A673 (cell line): ENCODE results near the gene CALN1. TPM values are rescaled to one million over a fixed set of nuclear protein-coding genes. Genes with fewer than 3 reads are reported as not detected.

Experiments used
- BruUV-seq: library from RNA; stranded (reverse); fragments of 400-500 nt; replicated peaks from 2 replicates; lab custom pipeline; 2021; lab: Mats Ljungman, UMichigan
- CTCF ChIA-PET: fragments of 300-600 bp; sonication (Branson Sonifier 250); formaldehyde crosslinking; loops from one replicate; lab custom pipeline; 2022; ENCODE audit warnings: antibody characterized with exemption; lab: Charles Lee
- POLR2A ChIA-PET: fragments of 300-600 bp; sonication (Branson Sonifier 250); formaldehyde crosslinking; loops from one replicate; lab custom pipeline; 2022; ENCODE audit warnings: antibody characterized with exemption; ENCODE audit not compliant: low non-redundant PET; lab: Charles Lee
- DNase-seq: peaks from one replicate; pipeline ENCODE4 v3.0.0-alpha.2; 2015; ENCODE audit warnings: low spot score
- H3K27ac ChIP-seq: fragments of 200-600 bp; sonication (generic); 2 replicates; pipeline ENCODE4 v1.5.1; 2016; ENCODE audit warnings: mixed run types, low read depth, mild to moderate bottlenecking, mixed read lengths, antibody characterized with exemption, low read length; ENCODE audit not compliant: poor library complexity, severe bottlenecking
- H3K27me3 ChIP-seq: fragments of 200-600 bp; sonication (generic); replicated peaks from 2 replicates; pipeline ENCODE4 v1.6.1; 2017; ENCODE audit warnings: mixed run types, low read depth, mild to moderate bottlenecking, mixed read lengths, antibody characterized with exemption, low read length; ENCODE audit not compliant: insufficient read depth, poor library complexity
- H3K36me3 ChIP-seq: fragments of 200-600 bp; sonication (generic); 2 replicates; pipeline ENCODE4 v1.6.1; 2016; ENCODE audit warnings: mixed run types, mild to moderate bottlenecking, mixed read lengths, antibody characterized with exemption, low read length; ENCODE audit not compliant: insufficient read depth, poor library complexity, severe bottlenecking
- H3K4me1 ChIP-seq: fragments of 200-600 bp; sonication (generic); 2 replicates; pipeline ENCODE4 v1.6.1; 2017; ENCODE audit warnings: mixed run types, mild to moderate bottlenecking, mixed read lengths, antibody characterized with exemption, low read length; ENCODE audit not compliant: insufficient read depth, poor library complexity, severe bottlenecking
- H3K4me3 ChIP-seq: fragments of 200-600 bp; sonication (generic); 2 replicates; pipeline ENCODE4 v1.5.1; 2016; ENCODE audit warnings: low read depth, mixed run types, mild to moderate bottlenecking, mixed read lengths, low read length; ENCODE audit not compliant: poor library complexity, severe bottlenecking
- H3K9me3 ChIP-seq: fragments of 200-600 bp; sonication (generic); 2 replicates; pipeline ENCODE4 v1.6.1; 2016; ENCODE audit warnings: mixed run types, low read depth, mild to moderate bottlenecking, mixed read lengths, antibody characterized with exemption, low read length; ENCODE audit not compliant: poor library complexity, severe bottlenecking
- CTCF ChIP-seq: fragments of 300-800, 200-600 bp; sonication (generic); conservative IDR thresholded peaks from 2 replicates; pipeline ENCODE4 v1.5.1; 2017; ENCODE audit warnings: low read depth, mild to moderate bottlenecking, antibody characterized with exemption, low read length, moderate library complexity, mixed read lengths
- EZH2 ChIP-seq: fragments of 200-600 bp; sonication (generic); IDR thresholded peaks from 2 replicates; pipeline ENCODE4 v1.6.1; 2017; ENCODE audit warnings: borderline replicate concordance, low read depth, mild to moderate bottlenecking, mixed read lengths, antibody characterized with exemption, low read length; ENCODE audit not compliant: poor library complexity, severe bottlenecking
- intact Hi-C: fragments of 100-400 bp; cut with micrococcal nuclease; formaldehyde crosslinking; loops from one replicate; pipeline ENCODE4 v1.10.0; 2022; ENCODE audit not compliant: unreplicated experiment
- total RNA-seq: library from RNA; stranded (reverse); gene quantifications from 2 replicates; pipeline ENCODE4 v1.2.3, GENCODE V29; 2021

The CALN1 gene
- total RNA-seq, 1 experiment from 2014 or later = not detected

GRCh38 chr7:72190146-72190545, 222.0 kb downstream of the CALN1 start:
- no peaks in the 10 kb centered on the region for H3K27me3 ChIP-seq
- no peak for TF ChIP-seq EZH2
- TF ChIP-seq CTCF = no peak
- DNase-seq = no peak
- H3K36me3 ChIP-seq = no peaks in the 10 kb centered on the region
- no TSS peak for BruUV-seq
- no peaks in the 10 kb centered on the region for H3K9me3 ChIP-seq
- H3K4me3 ChIP-seq = no peak overlapping the region
- ChIA-PET CTCF (no interaction called here), POLR2A (no interaction called here)
- intact Hi-C loops = no loop called here
- H3K27ac ChIP-seq = no peak overlapping the region
- H3K4me1 ChIP-seq = no peaks in the 10 kb centered on the region

GRCh38 chr7:72187179-72187578, 225.0 kb downstream of the CALN1 start:
- ChIA-PET CTCF (no interaction called here), POLR2A (no interaction called here)
- TF ChIP-seq CTCF (no peak), EZH2 (no peak)
- no peaks in the 10 kb centered on the region for H3K27me3 ChIP-seq
- no peak for DNase-seq
- BruUV-seq = no TSS peak
- no peak overlapping the region for H3K4me3 ChIP-seq
- intact Hi-C loops = no loop called here
- H3K4me1 ChIP-seq = no peaks in the 10 kb centered on the region
- no peak overlapping the region for H3K27ac ChIP-seq
- H3K36me3 ChIP-seq = no peaks in the 10 kb centered on the region
- peaks cover 2% of the 10 kb centered on the region for H3K9me3 ChIP-seq

GRCh38 chr7:72183835-72184234, 228.3 kb downstream of the CALN1 start:
- no peaks in the 10 kb centered on the region for H3K27me3 ChIP-seq
- no peak for DNase-seq
- TF ChIP-seq CTCF = 0 out of 2 replicates have a peak, but pooled peaks have one; percentile 19
- no peak for TF ChIP-seq EZH2
- H3K36me3 ChIP-seq = no peaks in the 10 kb centered on the region
- ChIA-PET CTCF (no interaction called here), POLR2A (no interaction called here)
- H3K27ac ChIP-seq = no peak overlapping the region
- peaks cover 7% of the 10 kb centered on the region for H3K9me3 ChIP-seq
- H3K4me1 ChIP-seq = no peaks in the 10 kb centered on the region
- intact Hi-C loops = no loop called here
- no TSS peak for BruUV-seq
- no peak overlapping the region for H3K4me3 ChIP-seq
